Epithelial cell of proximal tubule (primary cell): ENCODE measurements around the gene TCF3. TPM values are rescaled to one million over a fixed set of nuclear protein-coding genes. Genes with fewer than 3 reads are reported as not detected.

Experiments used
- DNase-seq: peaks from one replicate; pipeline ENCODE4 v3.0.0-alpha.2; 2011; ENCODE audit warnings: low read depth
- H3K4me3 ChIP-seq: 2 replicates; pipeline ENCODE4 v1.5.1; 2011; ENCODE audit warnings: low read depth, mild to moderate bottlenecking, low read length
- CTCF ChIP-seq: conservative IDR thresholded peaks from 2 replicates; pipeline ENCODE4 v1.5.1; 2012; ENCODE audit warnings: low read depth, mild to moderate bottlenecking, low read length
- total RNA-seq: library from RNA; depleted of rRNA; stranded (reverse); fragments of >200 nt; gene quantifications from 2 replicates; pipeline ENCODE4 v1.2.3, GENCODE V29; 2015

Gene TCF3
- total RNA-seq, 1 donor from 2014 or later: 197 TPM

GRCh38 chr19:1661995-1662394 is 9.6 kb upstream of the TCF3 start:
- H3K4me3 ChIP-seq: no peak overlapping the region
- TF ChIP-seq CTCF: no peak
- no peak for DNase-seq

GRCh38 chr19:1659084-1659427 is 6.6 kb upstream of the TCF3 start:
- no peak for TF ChIP-seq CTCF
- no peak overlapping the region for H3K4me3 ChIP-seq

GRCh38 chr19:1658150-1659083 is 6.0 kb upstream of the TCF3 start:
- H3K4me3 ChIP-seq: no peak overlapping the region
- DNase-seq: no peak
- TF ChIP-seq CTCF: no peak

More at GRCh38 chr19:1659084-1659427, 6.6 kb upstream of the TCF3 start:
- DNase-seq: no peak

- DNase-seq: no peak
- TF ChIP-seq CTCF: no peak
- H3K4me3 ChIP-seq: no peak overlapping the region
These were observed 5.3 kb upstream of the TCF3 start for GRCh38 chr19:1657746-1658145.

GRCh38 chr19:1656988-1657536 is 4.6 kb upstream of the TCF3 start:
- TF ChIP-seq CTCF: no peak
- no peak overlapping the region for H3K4me3 ChIP-seq
- DNase-seq: no peak

- DNase-seq: no peak
- H3K4me3 ChIP-seq: no peak overlapping the region
- TF ChIP-seq CTCF: no peak
These were observed 3.7 kb upstream of the TCF3 start for GRCh38 chr19:1655987-1656608.
